ENCODE results near the gene ZNF641.

GRCh38 chr12:48305190-48305589 is 45.5 kb downstream of the ZNF641 start:
- TF ChIP-seq EZH2 (IDR thresholded peaks at IDR 0.05; ENCODE audit: borderline replicate concordance, low read depth, low read length, severe bottlenecking) (no peak), CTCF (IDR thresholded peaks at IDR 0.05; ENCODE audit: borderline replicate concordance, extremely low read depth, low read length, poor library complexity, severe bottlenecking) (no peak)

Measured in DND-41 (cell line).